Thoracic aorta (tissue), 2 donors: ENCODE measurements around the gene NBPF3. TPM values are rescaled to one million over a fixed set of nuclear protein-coding genes. Genes with fewer than 3 reads are reported as not detected.
A peak's percentile ranks its signal among the peaks of the same experiment; 100 is the strongest.
"Not testable (repeated sequence)": the region's sequence is repeated elsewhere in the genome, so short reads cannot be mapped to it uniquely, and the experiment has no call there.

Source experiments
- ATAC-seq: fragments of 150-250 bp; one replicate; pipeline ENCODE4 v1.8.0; 2017; ENCODE audit warnings: low read depth; ENCODE audit not compliant: insufficient number of reproducible peaks, low FRiP score
- DNase-seq: peaks from one replicate; pipeline ENCODE4 v3.0.0-alpha.2; 2020; ENCODE audit warnings: low spot score
- H3K27ac ChIP-seq, 2 donors: fragments of 200-600 bp; sonication (generic); 1 replicate in 1 of 2; 2 replicates in 1 of 2; pipeline ENCODE4 v1.5.1; 2016; ENCODE audit warnings: mild to moderate bottlenecking in 2 of 2, moderate library complexity in 2 of 2
- H3K27me3 ChIP-seq: fragments of 200-600 bp; sonication (generic); replicated peaks from 2 replicates; pipeline ENCODE4 v1.6.0; 2016; ENCODE audit warnings: mild to moderate bottlenecking; ENCODE audit not compliant: insufficient read depth
- H3K36me3 ChIP-seq: fragments of 200-600 bp; sonication (generic); one replicate; pipeline ENCODE4 v1.5.1; 2016
- H3K4me1 ChIP-seq, 2 donors: fragments of 200-600 bp; sonication (generic); 1 replicate in 1 of 2; 2 replicates in 1 of 2; pipeline versions ENCODE4 v1.5.1 to v1.6.0; 2016; ENCODE audit warnings: low read depth in 2 of 2, mild to moderate bottlenecking in 1 of 2; ENCODE audit not compliant: control insufficient read depth in 1 of 2
- H3K4me3 ChIP-seq: fragments of 200-600 bp; sonication (generic); 2 replicates; pipeline ENCODE4 v1.5.1; 2016; ENCODE audit warnings: mild to moderate bottlenecking
- H3K9me3 ChIP-seq: fragments of 200-600 bp; sonication (generic); 2 replicates; pipeline ENCODE4 v1.5.1; 2016
- CTCF ChIP-seq: fragments of 200-600 bp; sonication (generic); IDR thresholded peaks from one replicate; pipeline ENCODE4 v1.5.1; 2019; ENCODE audit warnings: antibody characterized with exemption
- total RNA-seq, 2 donors: library from RNA; depleted of rRNA; stranded (reverse); fragments of >200 nt; gene quantifications; one replicate each; pipeline versions ENCODE4 v1.1.0 to v1.2.3, GENCODE V29; 2016

Gene NBPF3
- total RNA-seq, 2 donors from 2014 or later: 4.2 to 9.5 TPM

- TF ChIP-seq CTCF: no peak
Observed at GRCh38 chr1:21439345-21439720, 604 bp upstream of the NBPF3 start.

DNA sequence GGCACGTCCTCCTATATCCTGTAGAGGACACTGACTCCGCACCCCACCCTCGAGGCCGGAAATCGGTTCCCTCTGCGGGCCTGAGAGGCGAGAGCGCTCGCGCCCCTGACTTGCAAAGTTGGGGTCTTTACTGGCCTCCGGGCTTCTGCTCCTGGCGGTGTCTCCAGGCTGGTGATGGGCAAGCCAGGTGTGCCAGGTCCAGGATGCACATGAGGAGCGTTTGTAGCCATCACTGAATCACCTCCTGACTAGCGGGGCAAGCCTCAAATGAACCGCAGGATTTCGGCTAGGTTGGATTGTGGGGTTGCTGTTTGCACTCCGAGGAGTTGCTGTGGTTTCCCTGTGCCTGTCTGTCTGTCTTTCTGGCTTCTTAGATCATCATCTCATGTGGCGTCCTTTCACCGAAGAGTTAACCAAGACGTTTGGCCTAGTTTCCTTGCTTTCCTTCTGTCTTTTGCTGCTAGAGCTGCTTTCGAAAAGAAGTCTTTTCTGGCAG, 741 bp downstream of the NBPF3 start:
- H3K36me3 ChIP-seq, H3K27ac ChIP-seq, ATAC-seq, H3K27me3 ChIP-seq, H3K9me3 ChIP-seq, H3K4me1 ChIP-seq, DNase-seq: not testable (repeated sequence)
- peak overlapping the region; percentile 82 for H3K4me3 ChIP-seq

More at GRCh38 chr1:21439345-21439720, 604 bp upstream of the NBPF3 start:
- Histone ChIP-seq H3K9me3 (no peaks in the 10 kb centered on the region), H3K36me3 (no peaks in the 10 kb centered on the region), H3K4me3 (peak overlapping the region; percentile 82), H3K27me3 (no peaks in the 10 kb centered on the region), H3K27ac (no peak overlapping the region), H3K4me1 (peaks cover 0 to 8% of the 10 kb centered on the region in 2 donors)
- DNase-seq (no peak), ATAC-seq (no peak)

GRCh38 chr1:21446647-21447046, 6.7 kb downstream of the NBPF3 start:
- not testable (repeated sequence) for DNase-seq, H3K9me3 ChIP-seq, H3K4me1 ChIP-seq, H3K27ac ChIP-seq, ATAC-seq, H3K36me3 ChIP-seq, H3K27me3 ChIP-seq, H3K4me3 ChIP-seq

- Histone ChIP-seq H3K27me3 (no peaks in the 10 kb centered on the region), H3K4me1 (peaks cover 0 to 4% of the 10 kb centered on the region in 2 donors), H3K27ac (no peak overlapping the region), H3K9me3 (no peaks in the 10 kb centered on the region), H3K4me3 (no peak overlapping the region), H3K36me3 (no peaks in the 10 kb centered on the region)
- ATAC-seq: no peak
- TF ChIP-seq CTCF: no peak
- DNase-seq: no peak
Observed at GRCh38 chr1:21447311-21447710, 7.4 kb downstream of the NBPF3 start.

- Histone ChIP-seq H3K27ac (no peak overlapping the region), H3K9me3 (no peaks in the 10 kb centered on the region), H3K4me3 (no peak overlapping the region), H3K4me1 (peaks cover 0 to 4% of the 10 kb centered on the region in 2 donors), H3K27me3 (no peaks in the 10 kb centered on the region), H3K36me3 (no peaks in the 10 kb centered on the region)
- DNase-seq (no peak), ATAC-seq (no peak)
- no peak for TF ChIP-seq CTCF
Observed at GRCh38 chr1:21449906-21450305, 10.0 kb downstream of the NBPF3 start.

DNA sequence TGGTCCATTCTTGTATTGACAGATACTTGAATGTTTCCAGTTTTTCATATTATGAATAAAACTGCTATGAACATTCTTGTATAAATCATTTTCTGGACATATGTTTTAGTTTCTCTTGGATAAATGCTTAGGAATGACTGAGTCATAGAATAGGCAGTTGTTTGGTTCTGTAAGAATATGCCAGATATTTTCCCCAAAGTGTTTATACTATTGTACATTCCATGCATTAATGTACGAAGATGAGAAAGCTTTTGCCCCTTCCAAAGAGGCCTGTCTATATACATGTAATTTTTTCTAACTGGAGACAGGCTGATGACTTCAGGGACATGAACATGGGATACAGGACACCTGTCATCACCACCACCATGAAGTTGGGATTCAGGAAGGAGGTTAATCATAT, 11.3 kb downstream of the NBPF3 start:
- ATAC-seq (no peak), DNase-seq (no peak)
- no peak overlapping the region for H3K4me3 ChIP-seq
- no peak for TF ChIP-seq CTCF
- H3K36me3 ChIP-seq: no peaks in the 10 kb centered on the region
- no peak overlapping the region for H3K27ac ChIP-seq
- H3K4me1 ChIP-seq: peaks cover 0 to 4% of the 10 kb centered on the region in 2 donors
- H3K27me3 ChIP-seq: no peaks in the 10 kb centered on the region
- no peaks in the 10 kb centered on the region for H3K9me3 ChIP-seq
